HPDE6-E6E7 (cell line): ENCODE results near the gene TMEM51.

ENCODE experiments used
- DNase-seq: peaks from one replicate; pipeline ENCODE4 v3.0.0; 2011; ENCODE audit warnings: missing footprints; ENCODE audit errors: extremely low spot score

The TMEM51 gene

DNA sequence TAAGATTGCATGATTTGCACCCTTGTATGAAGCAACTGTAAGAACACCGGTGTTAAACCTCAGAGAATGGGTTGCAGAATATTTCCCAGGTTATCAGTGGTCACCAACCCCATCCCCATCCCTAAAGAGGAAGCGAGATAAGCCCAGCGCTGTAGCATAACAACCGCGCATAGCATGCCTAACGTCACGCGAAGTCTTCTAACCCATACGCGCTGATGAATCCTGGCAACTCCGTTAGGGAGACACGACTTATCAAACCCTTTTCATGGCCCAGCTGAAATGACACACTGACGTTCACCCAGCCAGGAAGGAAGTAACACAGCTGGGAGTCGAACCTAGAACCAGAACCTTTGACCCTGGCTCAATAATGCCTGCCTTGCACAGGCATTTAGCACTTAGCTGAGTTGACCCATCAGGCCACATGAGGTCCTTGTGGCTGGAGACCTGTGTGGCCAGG is 24.2 kb downstream of the TMEM51 start:
- DNase-seq, result no peak

DNA sequence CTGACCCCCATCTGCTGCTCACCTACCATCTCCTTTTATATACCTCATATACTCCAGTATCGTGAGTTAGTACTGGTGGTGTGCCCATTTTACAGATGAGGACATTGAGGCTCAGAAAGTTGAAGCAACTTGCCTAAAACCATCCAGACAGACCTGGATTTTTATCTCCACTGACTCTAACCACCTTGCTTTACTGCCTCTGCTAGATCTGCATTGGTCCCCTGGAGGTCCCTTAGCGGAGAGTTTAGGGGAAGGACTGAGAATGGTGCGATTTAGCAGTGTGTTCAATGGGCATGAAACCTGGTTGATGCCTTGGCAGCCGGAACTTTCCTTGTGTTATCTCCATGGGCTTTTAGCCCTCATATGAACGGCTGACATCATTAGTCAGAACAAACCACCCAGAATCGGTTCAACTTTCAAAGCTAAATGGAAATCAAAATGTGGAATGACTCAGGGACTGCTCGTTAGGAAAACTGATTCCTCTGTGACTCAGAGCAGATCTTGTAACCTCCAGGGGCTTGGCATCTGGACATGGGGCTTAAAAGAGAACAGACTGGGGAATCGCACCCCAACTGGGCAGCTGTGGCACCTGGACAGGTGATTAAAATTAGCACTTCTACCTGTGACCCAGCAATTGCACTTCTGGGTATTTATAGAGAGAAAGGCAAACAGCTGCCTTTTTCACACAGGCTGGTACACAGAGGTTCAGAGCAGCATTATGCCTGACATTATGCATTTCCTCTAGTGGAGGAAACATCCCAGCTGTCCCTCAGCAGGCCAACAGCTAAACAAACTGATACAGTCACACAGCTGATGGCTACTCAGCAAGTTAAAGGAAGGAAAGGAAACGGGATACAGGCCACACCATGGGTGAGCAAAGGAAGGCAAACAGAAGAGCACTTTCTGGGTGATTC is 25.3 kb downstream of the TMEM51 start:
- DNase-seq, result peak; percentile 90

DNA sequence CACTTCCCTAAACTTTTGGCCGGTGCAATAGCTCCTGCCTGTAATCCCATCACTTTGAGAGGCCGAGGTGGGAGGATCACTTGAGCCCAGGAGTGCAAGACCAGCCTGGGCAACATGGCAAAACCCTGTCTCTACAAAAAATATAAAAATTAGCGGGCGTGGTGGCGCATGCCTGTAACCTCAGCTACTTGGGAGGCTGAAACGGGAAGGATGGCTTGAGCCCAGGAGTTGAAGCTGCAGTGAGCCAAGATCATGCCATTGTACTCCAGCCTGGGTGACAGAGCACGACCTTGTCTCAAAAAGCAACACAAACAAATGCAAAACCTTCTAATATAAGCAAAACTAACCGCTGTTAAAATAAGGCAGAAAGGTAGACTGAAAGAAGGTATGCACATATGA is 25.9 kb downstream of the TMEM51 start:
- no peak for DNase-seq

DNA sequence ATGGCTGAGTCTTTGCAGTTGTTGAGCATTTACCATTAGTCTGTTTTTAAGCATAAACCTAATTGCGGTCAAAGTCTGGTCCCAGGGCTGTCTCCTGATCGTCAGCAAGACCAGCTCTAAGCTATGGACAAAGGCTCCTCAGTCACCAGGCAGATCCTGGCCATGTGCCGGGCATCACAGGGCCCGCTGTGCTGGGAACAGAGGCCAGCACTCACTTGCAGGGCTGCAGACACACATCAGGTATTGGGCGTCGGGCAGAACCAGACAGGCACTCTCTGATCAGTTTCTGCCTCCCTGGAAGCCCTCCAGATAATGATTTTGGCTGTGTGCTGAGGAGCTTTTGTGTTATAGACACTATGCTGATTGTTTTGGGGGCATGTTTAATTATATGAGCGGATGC is 26.6 kb downstream of the TMEM51 start:
- no peak for DNase-seq

DNA sequence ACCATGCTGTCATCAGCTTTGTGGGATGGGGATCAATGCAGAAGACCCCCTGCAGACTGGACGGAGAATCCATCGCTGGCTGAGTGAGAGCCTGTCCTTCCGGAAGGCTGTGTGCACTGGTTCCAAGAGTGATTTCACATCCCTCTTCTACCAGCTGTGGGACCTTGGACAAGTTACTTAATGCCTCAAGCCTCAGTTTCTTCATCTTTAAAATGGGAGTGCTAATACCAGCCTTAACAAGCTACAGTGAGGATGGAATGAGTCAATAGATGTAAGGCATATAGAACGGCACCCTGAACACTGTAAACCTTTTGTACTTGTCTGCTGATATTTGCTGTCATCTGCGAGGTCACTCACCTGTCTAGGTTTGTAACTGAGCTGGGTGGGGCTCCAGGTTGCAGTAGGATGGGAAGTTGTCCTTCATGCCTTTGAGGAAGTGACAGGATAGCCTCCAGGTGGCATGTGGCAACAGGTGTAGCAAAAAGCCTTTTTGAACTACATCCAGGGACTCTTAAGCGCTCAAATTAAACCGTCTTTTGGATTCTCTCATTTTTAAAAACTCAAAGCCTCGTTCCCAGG is 27.5 kb downstream of the TMEM51 start:
- no peak for DNase-seq

DNA sequence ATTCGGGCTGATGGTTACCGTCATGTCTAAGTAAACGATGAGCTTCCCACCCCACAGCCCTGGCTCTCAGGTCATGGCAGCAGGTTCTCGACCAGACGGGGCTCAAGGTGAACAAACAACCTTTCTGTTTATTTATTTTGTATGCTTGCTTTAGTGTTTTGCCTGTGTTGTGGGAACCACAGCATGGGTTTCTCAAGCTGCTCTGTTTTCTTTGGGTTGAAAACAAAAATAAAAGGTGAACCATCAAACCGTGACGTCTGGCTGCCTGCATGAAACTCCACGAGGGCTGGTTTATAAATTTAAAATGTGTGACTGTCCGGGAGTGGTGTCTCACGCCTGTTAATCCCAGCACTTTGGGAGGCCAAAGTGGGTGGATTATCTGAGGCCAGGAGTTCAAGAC is 28.0 kb downstream of the TMEM51 start:
- DNase-seq, result no peak

DNA sequence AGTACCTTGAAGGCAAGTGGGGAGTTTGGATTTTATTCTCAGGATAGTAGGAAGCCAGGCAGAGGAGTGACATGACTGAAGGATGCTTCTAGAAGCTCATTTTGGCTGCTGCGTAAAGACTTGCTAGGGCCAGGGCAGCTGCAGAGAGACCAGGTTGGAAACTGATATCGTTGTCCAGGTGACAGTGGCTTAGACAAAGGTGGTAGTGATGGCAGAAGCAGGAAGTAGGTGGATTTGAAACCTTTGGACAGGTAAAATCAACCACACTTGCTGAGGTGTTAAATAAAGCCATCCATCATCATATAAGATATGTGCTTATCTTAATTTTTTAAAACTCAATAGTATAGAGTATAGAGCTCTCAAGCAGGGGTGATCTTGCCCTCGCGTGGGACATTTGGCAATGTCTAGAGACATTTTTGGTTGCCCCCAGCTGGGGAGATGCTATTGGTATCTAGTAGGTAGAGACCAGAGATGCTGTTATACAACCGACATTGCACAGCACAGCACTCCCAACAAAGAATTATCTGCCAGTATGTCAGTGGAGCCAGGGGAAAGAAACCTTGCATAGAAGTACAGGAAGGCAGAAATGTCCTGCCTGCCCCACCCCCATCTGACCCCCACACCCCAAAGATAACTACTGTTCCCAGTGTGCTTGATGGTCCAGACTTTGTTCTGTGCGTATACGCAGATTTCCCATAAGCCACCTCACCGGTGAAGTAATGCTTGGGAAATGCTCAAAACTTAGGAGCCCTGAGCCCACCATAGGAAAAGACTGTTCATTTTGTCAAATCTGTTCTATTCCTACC is 31.1 kb downstream of the TMEM51 start:
- DNase-seq, result no peak

DNA sequence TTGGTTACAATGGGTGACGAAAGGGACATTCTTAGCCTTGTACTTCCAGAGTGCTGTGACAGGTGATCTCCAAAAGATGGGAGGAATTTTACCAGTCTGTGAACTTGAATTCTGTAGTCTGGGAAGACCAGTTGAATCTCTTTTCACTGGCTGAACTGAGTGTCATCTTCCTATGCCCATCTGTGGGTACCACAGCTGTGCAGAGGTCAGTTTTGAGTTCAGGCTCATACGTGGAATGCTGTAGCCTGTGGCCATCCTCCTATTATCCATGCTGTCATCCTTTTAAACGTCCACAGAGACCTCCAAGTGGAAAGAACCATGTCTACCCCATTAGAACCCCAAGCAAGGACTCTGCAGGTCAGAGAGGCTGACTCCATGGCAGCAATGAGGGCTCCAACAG is 32.1 kb downstream of the TMEM51 start:
- no peak for DNase-seq

DNA sequence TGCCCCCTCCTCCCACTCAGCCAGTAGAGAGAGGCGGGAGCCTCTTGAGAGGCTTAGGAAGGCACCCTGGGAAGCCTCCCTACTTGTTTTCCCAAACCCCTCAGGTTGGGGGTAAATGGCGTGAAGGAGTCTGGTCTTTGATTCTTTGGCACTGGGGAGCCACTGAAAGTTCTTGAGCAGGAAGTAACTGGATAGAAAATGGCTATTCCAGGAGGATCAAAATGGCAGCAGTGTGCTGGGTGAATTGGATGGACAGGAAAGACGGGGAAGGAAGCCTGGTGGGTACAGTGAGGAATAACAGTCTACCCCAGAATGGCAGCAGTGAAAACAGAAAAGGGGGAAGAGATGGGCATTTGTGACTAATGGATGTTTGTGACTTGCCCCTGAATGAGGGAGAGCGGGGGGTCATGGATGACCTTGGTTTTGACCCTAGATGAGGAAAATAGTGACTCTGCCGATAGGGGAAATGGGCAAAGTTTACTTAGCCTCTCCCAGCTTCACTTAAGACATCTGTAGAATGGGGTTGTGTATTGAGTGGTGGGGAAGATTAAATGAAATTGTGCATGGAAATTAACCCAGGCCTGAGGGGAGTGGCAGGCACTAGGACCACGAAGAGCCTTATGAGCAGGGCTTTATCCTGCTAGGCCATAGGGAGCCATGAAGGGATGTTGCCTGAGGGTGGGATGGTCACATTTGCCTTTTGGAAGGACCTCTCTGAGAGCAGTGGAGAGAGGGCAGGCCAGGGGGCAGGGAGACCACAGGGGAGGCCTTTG is 32.7 kb downstream of the TMEM51 start:
- no peak for DNase-seq

DNA sequence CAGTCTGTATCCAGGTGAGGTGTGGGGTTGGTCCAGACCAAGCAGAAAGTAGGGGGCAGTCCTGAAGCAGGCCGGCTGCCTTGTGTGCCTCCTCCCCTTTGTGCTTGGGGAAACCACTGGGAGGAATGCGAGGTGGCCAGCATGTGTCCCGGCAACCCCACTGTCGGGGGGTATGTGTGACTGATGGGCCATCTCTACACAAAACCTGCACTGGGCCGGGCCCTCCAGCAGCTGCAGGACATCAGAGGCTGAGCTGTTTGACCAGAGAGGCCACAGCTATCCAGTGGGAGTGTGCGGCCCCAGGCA is 33.3 kb downstream of the TMEM51 start:
- DNase-seq, result no peak

DNA sequence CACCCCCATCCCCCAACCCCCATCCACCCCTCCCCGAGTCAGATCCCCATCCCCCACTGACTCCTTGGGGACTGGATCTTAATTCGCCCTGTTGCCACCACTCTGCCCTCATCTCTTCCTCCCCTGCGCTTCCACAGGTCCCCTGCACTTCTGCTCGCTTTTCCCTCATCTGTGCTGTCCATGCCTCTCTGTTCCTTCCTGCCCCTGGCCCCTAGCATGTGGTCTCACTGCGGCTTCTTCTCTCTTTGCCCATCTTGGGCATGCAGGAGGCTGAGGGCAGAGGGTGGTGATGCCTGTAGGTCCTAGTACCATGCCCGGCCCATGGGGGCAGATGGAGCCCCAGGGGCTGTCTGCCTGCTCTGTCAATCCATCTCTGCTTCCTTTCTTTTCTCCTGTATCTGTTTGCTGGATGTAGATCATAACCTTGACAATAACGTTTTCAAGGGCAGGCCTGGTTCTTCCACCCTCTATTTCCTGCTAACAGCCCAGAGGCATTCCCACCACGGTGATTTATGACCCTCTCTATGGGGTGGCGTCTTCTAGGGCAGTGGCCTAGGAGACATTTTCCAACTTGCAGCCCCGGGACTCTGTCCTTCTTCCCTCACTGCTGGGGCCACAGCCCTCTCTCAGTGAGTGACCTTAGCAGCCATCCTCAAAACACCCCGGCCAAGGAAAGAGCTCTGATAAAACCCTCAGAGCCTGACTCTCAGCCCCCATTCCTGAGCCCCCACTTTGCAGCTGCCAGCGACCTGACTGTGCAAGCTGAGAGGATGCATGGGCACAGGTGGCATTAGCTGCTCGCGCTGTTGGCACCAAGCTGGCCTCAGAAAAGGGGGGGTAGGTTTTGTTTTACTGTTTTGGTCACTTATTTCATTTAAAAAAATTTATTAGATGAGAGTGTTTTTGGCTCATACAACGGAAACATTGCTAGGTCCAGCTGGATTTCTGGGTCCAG is 33.9 kb downstream of the TMEM51 start:
- no peak for DNase-seq

DNA sequence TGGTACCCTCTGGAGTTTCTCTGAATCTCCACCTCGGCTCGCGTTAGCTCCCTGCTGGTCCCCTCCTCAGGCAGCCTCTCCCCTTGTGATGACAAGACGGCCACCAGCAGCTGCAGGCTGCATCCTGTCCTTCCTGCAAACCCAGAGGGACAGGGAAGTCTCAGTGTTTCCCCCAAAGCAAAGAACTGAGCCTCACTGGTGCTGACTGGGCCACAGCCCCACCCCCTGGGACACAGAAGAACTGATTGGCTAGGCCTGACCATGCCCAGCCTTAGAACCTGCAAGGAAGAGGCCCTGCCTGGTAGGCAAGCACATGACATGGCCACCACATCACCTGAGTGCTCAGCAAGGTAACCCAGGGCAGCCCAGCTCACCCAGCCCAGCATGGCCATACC is 34.6 kb downstream of the TMEM51 start:
- no peak for DNase-seq

DNA sequence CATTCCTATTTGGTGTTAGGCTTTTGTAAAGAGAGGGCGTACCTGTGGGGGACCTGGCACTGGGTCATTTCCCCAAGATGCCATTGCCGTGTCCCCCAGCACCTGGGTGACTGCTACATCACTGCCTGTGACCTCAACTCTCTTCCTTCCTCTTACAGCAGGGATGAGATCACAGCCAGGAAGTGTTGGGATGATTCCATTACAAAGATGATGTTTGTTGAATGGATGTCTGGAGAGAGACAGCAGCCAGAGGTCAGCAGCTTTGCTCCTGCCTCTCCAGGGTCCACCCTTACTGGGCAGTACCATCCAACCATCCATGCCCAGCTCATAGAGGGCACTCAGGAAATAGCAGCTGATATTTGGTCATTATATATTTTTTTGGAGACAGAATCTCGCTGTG is 35.1 kb downstream of the TMEM51 start:
- DNase-seq, result no peak

DNA sequence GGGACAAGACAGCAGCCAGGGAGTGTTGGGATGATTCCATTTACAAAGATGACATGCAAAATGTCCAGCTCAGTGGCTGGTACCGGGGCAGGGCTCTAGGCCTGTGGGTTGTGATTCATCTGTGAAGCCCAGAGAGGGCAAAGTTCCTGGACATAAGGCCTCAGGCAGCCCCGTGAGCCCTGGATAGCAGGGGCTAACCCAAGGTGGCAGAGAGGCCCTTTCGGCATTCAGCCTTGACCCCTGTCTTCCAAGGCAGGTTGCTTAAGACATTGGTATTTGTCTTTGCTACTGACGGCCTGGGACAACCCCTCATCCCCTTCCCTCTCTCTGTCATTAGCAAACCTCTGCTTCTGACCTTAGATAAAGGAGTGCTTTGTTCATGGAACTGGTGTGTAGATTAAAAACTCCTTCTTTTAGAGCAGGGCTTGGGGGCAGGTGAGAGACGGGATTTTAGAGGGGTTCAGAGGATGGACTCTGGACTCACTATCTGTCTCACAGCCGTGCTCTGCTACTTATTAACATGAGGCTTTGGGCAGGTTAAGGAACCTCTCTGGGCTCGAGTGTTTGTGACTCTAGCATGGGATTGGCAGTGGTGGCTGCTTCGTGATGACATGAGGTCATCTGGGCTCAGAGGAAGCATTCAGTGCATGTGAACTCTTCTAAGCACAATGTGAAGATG is 36.3 kb downstream of the TMEM51 start:
- DNase-seq, result no peak

DNA sequence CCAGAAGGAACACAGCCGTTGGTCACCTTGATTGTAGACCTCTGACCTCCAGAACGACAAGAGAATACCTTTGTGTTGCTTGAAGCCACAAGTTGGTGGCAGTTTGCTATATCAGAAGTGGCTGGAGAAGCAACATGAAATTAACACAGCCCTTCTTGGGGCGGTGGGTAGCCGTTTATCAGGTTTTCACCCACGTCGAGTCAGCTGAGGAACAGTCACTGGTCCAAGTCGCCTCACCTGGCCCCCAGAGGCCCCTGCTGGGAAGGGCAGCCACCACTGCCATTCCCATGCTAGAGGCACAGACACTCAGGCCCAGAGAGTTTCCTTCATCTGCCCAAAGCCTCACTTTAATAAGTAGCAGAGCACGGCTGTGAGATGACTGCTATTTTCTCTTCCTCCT is 37.7 kb downstream of the TMEM51 start:
- no peak for DNase-seq

DNA sequence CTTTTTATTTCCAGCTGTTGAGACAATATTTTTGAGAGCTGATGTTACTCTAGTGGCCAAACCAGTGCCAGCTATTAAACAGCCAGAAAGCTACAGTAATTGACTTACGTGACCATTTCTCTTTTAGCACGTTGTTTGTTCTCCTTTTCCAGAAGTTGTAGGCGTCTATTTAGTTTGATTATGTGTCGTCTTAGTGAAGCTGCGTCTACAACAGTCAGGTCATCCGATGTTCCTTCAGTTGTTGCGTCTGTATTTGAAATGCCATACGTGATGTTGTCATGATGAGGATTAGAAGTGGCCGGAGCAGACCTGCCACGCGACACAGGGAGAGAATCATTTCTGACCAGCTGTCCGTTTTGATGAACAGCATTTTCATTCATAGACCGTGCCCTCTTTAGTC is 38.2 kb downstream of the TMEM51 start:
- no peak for DNase-seq

DNA sequence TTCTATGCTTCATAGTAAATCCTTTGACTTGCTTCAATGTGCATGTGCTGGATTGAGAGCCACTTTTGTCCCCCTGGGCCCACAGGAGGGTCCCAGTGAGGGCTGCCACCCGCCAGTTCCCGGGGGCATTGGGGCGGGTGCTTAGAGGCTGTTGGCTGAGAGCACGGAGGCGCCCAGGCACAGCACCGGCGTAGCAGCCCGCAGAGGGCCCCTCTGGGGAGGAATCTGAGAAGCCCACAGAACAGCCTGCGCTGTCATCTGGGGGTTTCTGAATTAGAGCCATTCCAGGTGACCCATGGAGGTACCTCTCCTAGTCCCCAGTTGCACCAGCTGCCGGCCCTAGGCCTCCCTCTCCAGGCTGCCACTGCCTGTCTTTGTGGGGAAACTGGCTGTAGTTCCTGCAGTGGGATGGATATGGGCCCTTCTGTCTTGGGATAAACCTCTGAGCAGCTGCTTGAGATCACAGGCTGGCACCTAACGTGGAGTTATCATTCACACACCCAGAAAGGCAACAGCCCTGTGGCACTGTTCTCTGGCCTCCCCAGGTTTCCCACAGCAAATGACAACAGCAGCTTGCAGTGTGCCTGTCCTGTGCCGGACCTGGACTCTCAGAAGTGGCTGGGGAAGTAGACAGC is 39.5 kb downstream of the TMEM51 start:
- DNase-seq, result no peak

DNA sequence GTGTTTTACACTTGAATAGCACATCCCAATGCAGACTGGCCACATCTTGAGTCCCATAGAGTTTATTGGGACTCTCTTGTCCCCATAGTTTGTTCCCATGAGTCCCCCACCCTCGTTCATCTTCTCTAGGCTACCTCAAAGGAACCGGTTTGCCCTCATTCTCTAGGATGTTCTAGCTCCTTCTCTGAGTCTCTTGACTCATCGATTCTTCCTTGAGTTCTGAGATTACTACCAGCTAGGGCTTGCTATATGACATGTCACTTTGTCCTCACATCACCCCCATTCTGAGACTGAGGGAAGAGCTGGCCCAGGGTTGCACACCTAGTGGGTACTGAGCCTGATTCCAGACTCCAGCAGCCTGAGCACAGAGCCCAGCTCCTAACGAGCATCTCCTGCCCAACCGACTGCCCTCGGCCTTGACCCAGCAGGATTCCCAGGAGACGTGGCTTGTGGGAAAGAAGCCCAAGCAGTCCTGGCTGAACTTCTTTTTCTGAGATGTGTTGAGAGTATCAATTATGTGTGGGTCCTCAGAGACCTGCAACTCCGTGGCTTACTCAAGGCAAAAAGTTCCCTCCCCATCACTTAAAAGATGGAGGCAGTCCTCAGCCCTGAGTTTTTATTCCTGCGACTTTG is 42.0 kb downstream of the TMEM51 start:
- no peak for DNase-seq

DNA sequence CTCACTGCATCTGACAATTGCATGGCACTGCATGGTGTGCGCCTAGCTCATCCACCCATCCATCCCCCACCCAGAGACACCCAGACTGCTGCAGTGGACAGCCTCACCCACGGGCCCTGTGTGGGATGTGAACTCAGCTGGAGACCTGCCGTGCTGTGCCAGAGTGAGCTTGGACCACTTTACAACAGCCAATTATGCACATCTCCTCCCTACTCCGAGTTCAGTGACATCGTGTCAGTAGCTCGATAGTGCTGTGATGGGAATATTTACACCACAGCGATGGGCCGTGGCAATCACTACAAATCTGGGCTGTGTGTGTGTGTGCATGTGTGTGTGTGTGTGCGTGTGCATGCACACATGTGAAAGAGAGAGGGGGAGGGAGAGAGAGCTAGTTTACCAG is 42.5 kb downstream of the TMEM51 start:
- no peak for DNase-seq
